COR-L47 (cell line): Measurements from ENCODE around the gene SLC22A1.
"Not testable (repeated sequence)": the region's sequence is repeated elsewhere in the genome, so short reads cannot be mapped to it uniquely, and the experiment has no call there.

Source experiments
- DNase-seq: peaks from one replicate; lab custom pipeline; 2025; lab: John Stamatoyannopoulos, UW

Gene SLC22A1

GRCh38 chr6:160121558-160121957 lies at the start of gene SLC22A1:
Gene SLC22A1, plus strand, starts transcription at chr6:160121815. Its CDS starts 121 bp downstream, at chr6:160121936.
- DNase-seq: no peak

- DNase-seq: no peak
Measured at GRCh38 chr6:160073272-160073671, 48.3 kb upstream of the SLC22A1 start.

DNA sequence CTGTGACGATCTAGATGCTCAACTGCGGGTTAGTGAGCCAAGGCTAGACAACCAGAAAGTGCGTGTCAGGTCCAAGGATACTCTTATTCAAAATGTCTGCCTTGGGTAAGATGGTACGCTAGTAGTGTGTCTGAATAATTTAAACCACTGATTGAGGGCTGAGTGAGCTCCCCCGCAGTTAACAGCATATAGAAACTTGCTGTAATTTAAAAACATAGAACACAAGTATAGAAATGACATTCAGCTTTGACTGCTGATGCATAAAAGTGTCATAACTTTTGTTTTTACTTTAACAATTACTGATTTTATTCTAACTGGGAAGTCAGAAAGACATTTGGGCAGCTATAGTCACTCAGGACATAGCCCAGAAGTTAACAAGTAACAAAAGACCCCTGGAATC lies 45.6 kb upstream of the SLC22A1 start:
- no peak for DNase-seq

DNA sequence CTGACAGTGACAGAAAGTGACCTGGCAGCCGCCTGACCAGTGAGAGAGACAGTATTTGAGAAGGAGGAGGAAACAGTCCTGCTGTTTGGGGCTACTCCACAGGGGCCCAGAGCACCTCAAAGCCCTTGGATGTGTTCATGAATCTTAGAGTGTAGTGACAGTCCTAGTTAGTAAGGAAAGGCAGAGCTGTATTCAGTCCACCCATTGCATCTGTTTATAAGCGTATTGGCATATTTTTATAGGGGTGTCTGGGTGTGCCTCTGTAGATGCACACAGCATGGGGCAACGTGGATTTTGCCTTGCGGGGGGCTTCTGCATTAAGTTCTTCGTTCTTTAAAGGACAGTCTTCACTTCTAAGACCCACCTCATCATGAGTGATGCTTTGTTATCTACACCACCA lies 44.6 kb upstream of the SLC22A1 start:
- no peak for DNase-seq

DNA sequence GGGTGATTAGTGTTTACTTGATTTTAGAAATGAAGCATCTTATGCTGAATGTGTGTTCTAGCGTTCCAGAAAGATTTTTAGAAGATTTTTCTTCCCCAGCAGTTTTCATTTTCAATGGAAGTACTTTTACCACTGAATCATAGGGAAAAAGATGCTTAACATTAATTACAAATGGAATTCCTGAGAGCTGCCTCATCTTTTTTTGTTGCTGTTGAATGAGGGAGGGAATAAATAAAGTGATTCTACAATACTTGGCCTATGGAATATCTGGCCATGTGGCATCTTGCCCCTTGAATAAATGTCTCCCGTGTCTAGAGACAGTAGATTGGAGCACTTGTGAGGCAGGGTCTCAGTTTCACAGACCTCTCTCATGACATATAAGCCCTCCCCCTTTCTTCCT lies 44.1 kb upstream of the SLC22A1 start:
- DNase-seq: no peak

DNA sequence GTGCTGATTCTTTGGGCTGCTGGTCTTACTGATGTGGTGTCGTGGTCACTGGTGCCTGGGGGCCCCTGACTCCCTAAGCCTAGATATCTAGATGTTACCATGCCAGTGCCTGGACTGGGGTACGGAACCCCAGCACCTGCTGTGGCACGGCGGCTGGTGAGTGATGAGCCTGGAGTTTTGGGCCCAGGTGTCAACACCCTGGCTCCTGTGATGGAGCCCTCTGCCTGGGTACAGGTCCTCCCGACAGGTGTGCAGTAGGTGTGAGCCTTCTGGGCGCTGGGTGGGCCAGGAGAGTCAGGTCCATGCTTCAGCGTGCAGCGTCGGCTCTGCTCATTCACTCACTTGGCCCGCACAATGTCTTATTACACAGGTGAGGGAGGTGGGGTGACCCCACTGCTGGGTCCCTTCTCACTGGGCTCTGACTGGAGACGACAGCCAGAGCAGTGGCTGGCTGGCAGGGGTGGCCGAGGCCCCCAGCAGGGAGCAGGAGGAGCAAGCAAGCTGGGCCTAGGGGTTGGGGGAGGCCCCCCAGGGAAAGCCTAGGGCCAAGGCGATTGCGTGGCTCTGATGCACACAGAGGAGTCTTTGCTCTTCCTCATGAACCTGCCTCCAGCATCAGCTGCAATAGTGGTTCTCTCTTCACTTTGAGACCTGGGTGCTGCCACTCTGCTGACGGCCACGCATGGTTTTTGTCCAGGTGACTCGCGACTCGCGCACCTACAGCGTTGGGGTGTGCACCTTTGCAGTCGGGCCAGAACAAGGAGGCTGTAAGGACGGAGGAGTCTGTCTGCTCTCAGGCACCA lies 42.5 kb upstream of the SLC22A1 start:
- DNase-seq: no peak

DNA sequence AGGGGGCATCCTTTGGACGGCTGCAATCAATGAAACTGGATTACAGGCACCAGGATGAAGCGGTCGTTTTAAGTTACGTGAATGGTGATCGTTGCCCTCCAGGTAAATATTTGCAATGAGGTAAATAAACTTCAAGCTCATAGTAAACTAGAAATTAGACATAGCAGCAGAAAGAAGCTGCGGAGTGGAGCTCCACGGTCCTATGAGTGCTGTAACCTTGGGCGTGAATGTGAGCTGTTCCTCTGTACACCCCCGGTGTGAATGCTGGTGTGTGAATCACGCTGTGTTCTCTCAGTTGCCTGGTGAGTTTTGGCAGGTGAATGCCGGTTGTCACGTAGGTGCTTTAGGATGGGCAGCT lies 42.0 kb upstream of the SLC22A1 start:
- no peak for DNase-seq

DNA sequence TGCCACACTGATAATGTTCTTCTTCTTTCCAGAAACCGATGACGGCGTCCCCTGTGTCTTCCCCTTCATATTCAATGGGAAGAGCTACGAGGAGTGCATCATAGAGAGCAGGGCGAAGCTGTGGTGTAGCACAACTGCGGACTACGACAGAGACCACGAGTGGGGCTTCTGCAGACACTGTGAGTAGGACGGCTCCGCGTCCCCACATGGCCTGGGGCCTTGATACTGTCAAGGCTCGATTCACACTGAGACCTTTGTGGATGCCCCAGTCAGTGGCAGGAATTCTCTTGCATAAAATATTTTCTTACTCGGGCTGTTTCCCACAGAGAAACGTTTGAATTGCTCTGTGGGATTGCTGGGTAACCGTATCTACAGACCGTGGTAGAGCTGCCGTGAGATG lies 41.5 kb upstream of the SLC22A1 start:
- DNase-seq: no peak

DNA sequence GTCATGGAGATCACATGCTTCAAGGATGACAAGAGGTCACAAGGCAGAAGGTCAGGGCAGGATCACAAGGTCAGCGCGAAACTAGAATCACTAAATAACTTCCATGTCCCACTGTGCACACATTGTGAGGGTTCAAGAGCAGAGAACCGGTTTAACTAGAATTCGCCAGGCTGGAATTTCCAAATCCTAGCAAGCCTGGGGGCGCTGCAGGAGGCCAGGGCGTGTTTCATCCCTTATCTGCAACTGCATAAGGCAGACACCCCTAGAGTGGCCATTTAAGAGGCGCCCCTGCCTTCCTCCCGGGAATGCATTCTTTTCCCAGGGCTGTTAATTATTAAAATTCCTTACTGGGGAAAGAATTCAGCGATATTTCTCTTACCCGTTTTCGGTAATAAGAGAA lies 40.2 kb upstream of the SLC22A1 start:
- DNase-seq: no peak

DNA sequence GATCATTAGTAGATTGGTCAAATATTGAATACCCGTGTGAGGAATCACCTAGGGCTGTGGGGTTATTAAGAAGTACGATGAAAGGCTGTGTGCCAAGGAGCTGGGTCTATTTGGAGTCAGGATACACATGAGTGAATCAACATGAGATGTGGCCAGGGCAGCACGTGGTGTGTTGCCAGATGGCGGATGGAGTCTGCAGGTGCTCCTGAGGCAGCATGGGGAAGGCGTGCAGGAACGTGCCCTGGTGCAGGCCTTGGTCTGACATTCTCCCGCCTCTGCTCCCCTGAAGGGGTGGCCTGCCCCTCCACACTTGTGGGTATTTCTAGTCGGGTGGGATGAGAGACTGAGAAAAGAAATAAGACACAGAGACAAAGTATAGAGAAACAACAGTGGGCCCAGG lies 39.0 kb upstream of the SLC22A1 start:
- no peak for DNase-seq

DNA sequence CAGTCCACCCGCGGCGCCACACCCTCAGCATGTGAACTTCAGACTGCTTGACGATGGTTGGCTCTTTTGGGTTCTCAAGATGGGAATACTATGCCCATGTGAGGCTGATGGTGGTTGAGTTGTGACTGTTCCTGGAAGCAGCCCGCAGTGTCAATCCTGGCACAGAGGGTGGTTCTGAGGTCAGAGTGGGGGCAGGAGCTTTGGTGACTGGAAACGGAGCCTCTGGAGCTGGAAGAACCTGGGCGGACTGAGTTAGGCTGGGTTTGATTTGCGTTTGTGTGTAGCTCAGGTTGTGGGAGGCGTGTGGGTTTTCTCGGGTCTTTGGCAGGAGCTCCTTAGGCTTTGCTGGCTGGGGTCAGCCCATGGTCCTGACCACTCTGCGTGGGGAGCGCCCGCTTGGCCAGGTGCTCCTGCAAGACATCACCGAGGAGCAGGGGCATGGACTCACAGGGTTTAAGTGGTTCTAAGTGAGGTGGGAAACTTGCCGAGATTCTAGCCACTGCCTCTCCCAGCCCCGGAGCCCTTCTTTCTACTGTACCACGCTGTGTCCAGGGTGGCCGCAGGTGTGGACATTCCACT lies 37.3 kb upstream of the SLC22A1 start:
- no peak for DNase-seq

DNA sequence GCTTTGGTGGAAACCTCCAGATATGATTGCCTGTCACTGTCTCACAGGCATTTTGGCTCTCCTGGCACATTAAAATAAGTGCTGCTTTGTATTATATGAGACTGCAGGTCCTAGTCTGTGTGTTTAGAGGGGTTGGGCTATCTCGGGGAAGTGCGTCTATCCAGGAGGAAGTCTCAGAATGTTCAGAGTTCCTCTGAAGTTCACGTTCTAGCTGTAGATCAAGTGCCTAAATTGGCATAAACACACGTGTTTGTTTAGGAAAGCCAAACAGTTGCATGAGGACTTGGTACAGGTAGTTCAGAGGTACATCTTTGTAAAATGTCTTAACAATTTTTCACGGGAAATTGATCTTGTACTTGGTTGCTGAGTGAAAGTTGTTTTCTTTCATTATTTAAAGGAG lies 36.4 kb upstream of the SLC22A1 start:
- DNase-seq: no peak

- DNase-seq: no peak
Measured at GRCh38 chr6:160085713-160086505, 35.7 kb upstream of the SLC22A1 start.

DNA sequence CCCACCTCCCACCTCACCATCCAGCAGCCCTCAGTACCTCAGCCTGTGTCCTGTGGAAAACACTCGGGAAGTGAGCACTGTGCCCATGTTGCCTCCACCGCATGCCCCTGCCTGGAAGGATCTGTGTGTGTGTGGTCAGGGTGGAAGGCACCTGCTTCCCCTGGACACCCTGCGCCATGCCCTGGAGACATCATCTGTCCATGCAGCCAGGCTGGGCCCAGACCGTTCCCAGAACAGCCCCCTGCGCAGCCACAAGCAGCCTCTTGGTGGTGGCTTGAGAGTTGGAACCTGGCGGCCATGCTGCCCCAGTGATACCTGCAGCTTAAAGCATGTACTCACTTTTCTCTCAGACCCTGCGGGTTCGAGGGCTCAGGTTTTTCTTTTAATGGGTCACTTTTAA lies 34.9 kb upstream of the SLC22A1 start:
- DNase-seq: no peak

DNA sequence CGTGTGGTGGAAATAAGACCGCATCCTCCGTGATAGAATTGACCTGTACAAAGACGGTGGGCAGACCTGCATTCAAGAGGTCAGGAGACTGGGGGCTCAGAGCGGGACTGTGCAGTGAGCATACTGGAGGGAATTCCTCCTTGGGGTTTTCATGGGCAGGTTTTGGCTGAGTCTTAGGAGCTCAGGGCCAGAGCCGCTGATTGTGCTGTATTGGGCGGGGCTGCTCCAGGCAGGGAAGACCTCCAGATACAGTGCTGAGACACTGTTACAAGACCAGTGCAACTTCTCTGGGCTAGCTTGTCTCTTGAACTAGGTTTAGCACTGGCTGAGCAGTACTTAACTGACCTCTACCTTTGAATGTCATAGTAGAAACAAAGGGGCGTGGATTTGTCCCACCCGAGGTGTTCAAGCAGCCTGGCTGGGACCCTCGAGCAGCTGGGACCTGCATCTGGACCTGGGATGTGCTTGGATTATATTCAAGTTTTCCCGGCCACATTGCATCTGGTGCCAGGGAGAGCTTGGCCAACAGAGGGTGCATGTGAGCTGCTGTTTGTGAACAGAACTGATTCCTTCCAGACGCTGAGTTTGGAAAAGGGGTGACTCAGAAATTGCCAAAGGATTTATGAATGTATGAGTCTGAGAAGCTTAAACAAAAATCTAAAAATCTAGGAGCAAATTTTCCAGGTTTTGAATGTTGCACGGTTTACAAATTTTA lies 33.4 kb upstream of the SLC22A1 start:
- no peak for DNase-seq

- DNase-seq: no peak
Measured at GRCh38 chr6:160088784-160089533, 32.7 kb upstream of the SLC22A1 start.

DNA sequence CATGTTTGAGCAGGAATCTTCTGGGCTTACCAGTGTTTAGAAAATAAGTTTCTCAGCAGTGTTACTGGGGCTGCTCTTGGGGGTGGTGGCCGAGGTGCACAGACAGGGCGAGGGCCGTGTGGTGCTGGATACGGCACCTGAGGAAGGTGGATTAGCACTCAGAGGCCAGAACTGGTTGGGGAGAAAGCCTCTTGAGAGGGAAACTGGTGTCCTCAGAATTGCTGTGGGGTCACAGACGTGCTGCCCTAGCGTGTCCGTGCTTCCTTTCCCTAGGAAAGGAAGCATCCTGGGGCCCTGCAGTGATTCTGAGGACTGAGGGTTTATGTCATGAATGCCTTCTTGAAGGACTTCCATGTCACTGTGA lies 32.1 kb upstream of the SLC22A1 start:
- no peak for DNase-seq

GRCh38 chr6:160090442-160091239 lies 31.0 kb upstream of the SLC22A1 start:
- DNase-seq: not testable (repeated sequence)

DNA sequence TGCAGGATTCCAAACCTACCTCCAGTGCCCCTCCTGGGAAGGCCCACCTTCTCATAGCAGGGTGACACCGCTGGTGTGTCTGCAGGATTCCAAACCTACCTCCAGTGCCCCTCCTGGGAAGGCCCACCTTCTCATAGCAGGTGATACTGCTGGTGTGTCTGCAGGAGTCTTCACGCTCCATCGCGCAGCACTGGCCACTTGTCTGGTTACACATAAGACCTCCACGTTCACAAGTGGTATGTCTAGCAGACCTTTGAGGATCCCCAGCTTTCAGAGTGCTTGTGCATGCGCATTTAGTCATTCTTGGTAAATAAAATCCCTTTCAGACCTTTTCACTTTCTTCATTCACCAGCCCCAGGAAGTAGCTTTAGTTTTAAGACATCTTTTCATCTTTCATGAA lies 29.4 kb upstream of the SLC22A1 start:
- not testable (repeated sequence) for DNase-seq

DNA sequence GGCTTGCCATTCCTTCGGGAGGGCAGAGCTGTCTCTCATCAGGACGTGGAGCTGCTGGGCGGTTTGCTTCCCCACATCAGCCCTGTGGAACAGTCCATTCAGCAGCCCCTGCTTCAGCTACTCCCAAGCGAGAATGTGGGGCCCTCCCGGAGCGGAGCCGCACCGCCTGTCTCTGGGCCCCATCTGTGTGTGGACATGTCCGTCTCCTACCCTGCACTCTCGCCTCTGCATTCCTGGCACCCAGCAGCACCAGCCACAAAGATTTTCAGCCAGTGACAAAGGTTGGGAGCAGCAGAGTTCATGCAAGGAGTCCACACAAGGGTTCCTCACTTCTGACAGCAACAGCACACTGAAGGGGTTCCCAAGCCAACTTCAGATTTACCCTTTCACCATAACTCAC lies 29.0 kb upstream of the SLC22A1 start:
- DNase-seq: no peak

DNA sequence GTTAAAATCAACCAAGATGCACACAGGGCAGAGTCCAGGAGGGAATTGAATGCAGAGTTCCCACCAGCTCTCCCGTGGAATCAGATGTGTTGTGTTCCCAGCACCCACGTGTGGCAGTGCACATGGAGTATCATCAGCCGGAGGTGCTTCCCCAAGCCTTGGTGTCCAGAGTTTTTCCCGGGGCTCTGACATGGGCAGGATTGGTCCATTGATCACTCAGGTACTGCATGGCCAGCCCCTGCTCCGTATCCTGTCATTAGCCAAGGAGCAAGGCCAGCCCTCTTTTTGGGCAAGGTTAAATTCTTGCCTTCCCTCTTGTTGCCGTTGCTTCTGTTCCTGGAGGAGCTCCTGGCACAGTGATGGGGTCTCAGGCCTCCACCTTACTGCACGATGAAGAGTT lies 28.6 kb upstream of the SLC22A1 start:
- DNase-seq: no peak
